Measurements from ENCODE around the gene RLBP1.
"Not testable (repeated sequence)": the region's sequence is repeated elsewhere in the genome, so short reads cannot be mapped to it uniquely, and the experiment has no call there.

The RLBP1 gene

GRCh38 chr15:89243046-89243690 is 21.8 kb upstream of the RLBP1 start:
- TF ChIP-seq MYC (IDR thresholded peaks at IDR 0.05; ENCODE audit: low read depth, low read length) (no peak), POLR2A (IDR thresholded peaks at IDR 0.05; ENCODE audit: extremely low read depth, insufficient read length) (no peak), CTCF (IDR thresholded peaks at IDR 0.05; ENCODE audit: low read depth, low read length) (no peak), MAX (IDR thresholded peaks at IDR 0.05; ENCODE audit: low read depth, low read length) (no peak)
- peak overlapping the region; percentile 97 for H3K4me3 ChIP-seq (ENCODE audit: low read depth, low read length)
- no peak for DNase-seq (ENCODE audit: low read depth)

- not testable (repeated sequence) for DNase-seq (ENCODE audit: low read depth); H3K4me3 ChIP-seq (ENCODE audit: low read depth, low read length)
Observed at GRCh38 chr15:89239883-89240810, 18.8 kb upstream of the RLBP1 start.

- TF ChIP-seq MYC (IDR thresholded peaks at IDR 0.05; ENCODE audit: low read depth, low read length) (no peak), POLR2A (IDR thresholded peaks at IDR 0.05; ENCODE audit: extremely low read depth, insufficient read length) (no peak), CTCF (IDR thresholded peaks at IDR 0.05; ENCODE audit: low read depth, low read length) (no peak)
- DNase-seq (ENCODE audit: low read depth): no peak
- no peak overlapping the region for H3K4me3 ChIP-seq (ENCODE audit: low read depth, low read length)
Observed at GRCh38 chr15:89231832-89232231, 10.5 kb upstream of the RLBP1 start.

GRCh38 chr15:89230277-89230676 is 8.9 kb upstream of the RLBP1 start:
- H3K4me3 ChIP-seq (ENCODE audit: low read depth, low read length): no peak overlapping the region
- peak; percentile 18 for TF ChIP-seq CTCF (IDR thresholded peaks at IDR 0.05; ENCODE audit: low read depth, low read length)
- no peak for TF ChIP-seq MAX (IDR thresholded peaks at IDR 0.05; ENCODE audit: low read depth, low read length)
- no peak for TF ChIP-seq MYC (IDR thresholded peaks at IDR 0.05; ENCODE audit: low read depth, low read length)
- DNase-seq (ENCODE audit: low read depth): peak; percentile 45

- TF ChIP-seq CTCF (IDR thresholded peaks at IDR 0.05; ENCODE audit: low read depth, low read length) (no peak), POLR2A (IDR thresholded peaks at IDR 0.05; ENCODE audit: extremely low read depth, insufficient read length) (no peak), MYC (IDR thresholded peaks at IDR 0.05; ENCODE audit: low read depth, low read length) (no peak), MAX (IDR thresholded peaks at IDR 0.05; ENCODE audit: low read depth, low read length) (no peak)
- no peak overlapping the region for H3K4me3 ChIP-seq (ENCODE audit: low read depth, low read length)
- DNase-seq (ENCODE audit: low read depth): no peak
Observed at GRCh38 chr15:89227425-89227824, 6.0 kb upstream of the RLBP1 start.

GRCh38 chr15:89226359-89227221 is 5.2 kb upstream of the RLBP1 start:
- no peak for DNase-seq (ENCODE audit: low read depth)
- no peak overlapping the region for H3K4me3 ChIP-seq (ENCODE audit: low read depth, low read length)
- TF ChIP-seq POLR2A (IDR thresholded peaks at IDR 0.05; ENCODE audit: extremely low read depth, insufficient read length) (no peak), MYC (IDR thresholded peaks at IDR 0.05; ENCODE audit: low read depth, low read length) (no peak), CTCF (IDR thresholded peaks at IDR 0.05; ENCODE audit: low read depth, low read length) (no peak), MAX (IDR thresholded peaks at IDR 0.05; ENCODE audit: low read depth, low read length) (no peak)
